Stimulated activated CD4-positive, alpha-beta T cell treated with anti-CD3 and anti-CD28 coated beads, Interleukin-2, amount 100 ng/mL, for 4 hours (primary cell): Measurements from ENCODE around the gene CPNE9.

Source experiments
- DNase-seq: peaks from one replicate; pipeline ENCODE4 v3.0.0-alpha.2; 2020; ENCODE audit warnings: low read depth

The CPNE9 gene, protein sequence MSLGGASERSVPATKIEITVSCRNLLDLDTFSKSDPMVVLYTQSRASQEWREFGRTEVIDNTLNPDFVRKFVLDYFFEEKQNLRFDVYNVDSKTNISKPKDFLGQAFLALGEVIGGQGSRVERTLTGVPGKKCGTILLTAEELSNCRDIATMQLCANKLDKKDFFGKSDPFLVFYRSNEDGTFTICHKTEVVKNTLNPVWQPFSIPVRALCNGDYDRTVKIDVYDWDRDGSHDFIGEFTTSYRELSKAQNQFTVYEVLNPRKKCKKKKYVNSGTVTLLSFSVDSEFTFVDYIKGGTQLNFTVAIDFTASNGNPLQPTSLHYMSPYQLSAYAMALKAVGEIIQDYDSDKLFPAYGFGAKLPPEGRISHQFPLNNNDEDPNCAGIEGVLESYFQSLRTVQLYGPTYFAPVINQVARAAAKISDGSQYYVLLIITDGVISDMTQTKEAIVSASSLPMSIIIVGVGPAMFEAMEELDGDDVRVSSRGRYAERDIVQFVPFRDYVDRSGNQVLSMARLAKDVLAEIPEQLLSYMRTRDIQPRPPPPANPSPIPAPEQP

GRCh38 chr3:9703736-9704346, at the start of gene CPNE9:
CPNE9 (plus strand) TSS chr3:9703833; CDS start chr3:9703997, 164 bp downstream.
- no peak for DNase-seq

GRCh38 chr3:9659849-9660248, 43.8 kb upstream of the CPNE9 start:
- no peak for DNase-seq

DNA sequence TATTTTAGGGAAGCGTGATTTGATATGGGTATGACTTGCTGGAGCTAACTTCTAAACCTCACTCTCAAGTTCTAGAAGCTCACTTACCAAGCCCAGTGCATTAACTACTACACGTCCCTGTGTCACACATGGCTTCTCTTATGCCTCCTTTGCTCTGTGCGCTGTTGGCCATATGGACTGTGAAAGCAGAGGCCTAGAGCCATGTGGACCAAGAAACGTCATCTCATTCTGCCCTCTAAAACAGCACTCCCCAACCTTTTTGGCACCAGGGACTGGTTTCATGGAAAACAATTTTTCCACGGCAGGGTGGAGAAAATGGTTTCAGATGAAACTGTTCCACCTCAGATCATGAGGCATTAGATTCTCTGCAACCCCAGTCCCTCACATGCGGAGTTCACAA, 42.7 kb upstream of the CPNE9 start:
- DNase-seq, result no peak

DNA sequence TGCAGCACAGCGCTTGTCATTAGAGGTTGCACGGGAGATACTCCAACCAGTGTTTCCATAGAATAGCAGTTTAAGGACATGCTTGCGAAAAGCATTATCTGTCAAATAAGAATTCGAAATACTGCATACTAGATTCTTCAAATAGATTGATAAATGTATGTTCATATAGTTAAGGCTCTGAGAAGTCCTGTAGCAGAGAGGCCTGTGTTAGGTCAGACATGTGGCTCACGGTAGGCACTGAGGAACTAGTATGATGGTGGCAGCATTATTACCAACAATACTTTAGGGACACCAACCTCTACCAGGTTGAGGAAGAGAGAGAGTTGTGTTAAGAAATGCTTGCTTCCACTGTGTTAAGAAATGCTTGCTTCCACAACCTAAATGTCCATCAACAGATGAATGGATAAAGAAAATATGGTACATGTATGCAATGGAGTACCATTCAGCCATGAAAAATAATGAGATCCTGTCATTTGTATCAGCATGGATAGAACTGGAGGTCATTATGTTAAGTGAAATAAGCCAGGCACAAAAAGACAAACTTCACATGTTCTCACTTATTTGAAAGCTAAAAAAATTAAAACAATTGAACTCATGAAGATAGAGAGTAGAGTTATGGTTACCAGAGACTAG, 39.4 kb upstream of the CPNE9 start:
- no peak for DNase-seq

- no peak for DNase-seq
These were observed 36.8 kb upstream of the CPNE9 start for GRCh38 chr3:9666704-9667445.

GRCh38 chr3:9669277-9669676, 34.4 kb upstream of the CPNE9 start:
- no peak for DNase-seq

DNA sequence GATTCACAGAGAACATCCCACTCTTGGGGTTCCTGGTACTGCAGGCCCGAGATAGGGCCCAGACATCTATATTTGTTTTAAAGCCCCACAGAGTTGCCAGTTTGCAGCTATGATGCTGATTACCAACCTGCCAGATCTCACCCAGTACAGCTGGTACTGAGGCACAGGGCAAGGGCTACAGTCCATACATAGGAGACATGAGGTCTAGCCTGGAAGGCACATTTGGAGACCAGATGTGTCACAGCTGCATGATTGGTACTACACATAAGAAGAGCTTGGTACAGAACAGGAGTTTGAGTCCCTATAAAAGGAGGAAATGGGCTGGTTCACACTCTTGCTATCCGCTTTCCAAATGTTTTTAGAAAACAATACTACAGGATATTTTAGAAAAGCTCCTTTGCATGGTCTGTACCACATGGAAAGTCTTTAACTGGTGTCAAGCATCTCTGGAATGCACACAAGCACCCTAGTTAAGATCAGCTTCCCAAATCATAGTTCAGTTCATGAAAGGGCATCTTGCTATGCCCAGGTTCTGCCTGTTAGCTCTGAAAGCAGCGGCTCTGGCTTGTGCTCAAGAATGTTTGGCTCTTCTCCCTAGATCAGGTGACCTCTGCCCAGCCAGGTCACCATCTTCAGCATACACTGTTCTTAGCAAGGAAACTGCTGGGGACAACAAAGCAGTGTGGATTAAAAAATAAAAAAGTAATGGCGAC, 33.8 kb upstream of the CPNE9 start:
- DNase-seq, result no peak

GRCh38 chr3:9673082-9673481, 30.6 kb upstream of the CPNE9 start:
- no peak for DNase-seq

DNA sequence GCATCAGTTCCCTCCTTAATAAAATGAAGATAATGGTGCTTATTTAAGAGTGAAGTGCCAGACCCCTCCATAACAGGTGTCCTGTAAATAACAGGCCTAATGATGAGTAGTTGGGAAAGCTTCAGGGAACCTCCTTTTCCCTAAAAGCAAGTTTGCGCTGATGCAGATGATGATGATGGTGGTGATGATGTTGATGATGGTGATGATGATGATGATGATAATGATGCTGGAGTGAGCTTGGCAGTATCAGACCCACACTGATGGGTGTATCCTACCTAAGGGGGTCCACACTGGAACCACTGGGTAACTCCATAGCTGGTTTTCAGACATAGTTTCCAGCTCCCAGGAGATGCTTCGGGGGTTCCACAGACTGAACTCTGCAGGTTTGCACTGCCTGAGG, 29.9 kb upstream of the CPNE9 start:
- DNase-seq, result no peak

- no peak for DNase-seq
These were observed 27.8 kb upstream of the CPNE9 start for GRCh38 chr3:9675736-9676290.

- no peak for DNase-seq
These were observed 26.8 kb upstream of the CPNE9 start for GRCh38 chr3:9676785-9677184.

- DNase-seq, result no peak
These were observed 25.1 kb upstream of the CPNE9 start for GRCh38 chr3:9678493-9678892.

GRCh38 chr3:9679476-9680080, 24.1 kb upstream of the CPNE9 start:
- no peak for DNase-seq

DNA sequence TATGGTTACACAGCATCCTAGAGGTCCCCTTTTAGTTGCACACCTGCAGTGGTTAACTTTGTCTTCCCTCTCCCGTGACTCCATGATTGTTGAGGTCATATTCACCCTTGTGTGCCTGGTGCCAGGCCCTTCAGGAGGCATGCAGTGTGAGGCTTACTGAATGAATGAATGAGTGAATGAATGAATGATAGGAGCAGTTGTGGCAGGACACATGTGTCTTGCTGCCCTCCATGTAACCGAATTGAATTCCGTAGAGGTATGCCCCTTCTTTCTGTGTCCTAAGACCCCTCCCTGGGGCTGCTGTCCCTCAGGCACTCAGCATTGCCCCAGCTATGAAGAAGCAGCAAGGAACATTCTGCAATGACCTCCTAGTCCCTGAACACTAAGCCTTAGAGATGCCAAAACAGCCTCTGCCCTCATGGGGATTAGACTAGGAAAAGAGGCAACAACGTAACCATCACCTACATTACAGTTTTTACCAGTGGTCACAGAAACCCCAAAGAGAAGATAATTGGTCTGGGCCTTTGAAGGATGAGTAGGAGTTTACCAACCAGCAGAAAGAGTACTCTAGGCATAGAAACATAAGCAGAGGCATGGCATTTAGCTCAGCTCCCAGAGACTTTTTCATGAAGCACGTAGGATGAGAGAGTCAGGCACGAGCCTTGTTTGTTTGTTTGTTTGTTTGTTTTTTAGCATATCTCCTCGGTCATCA, 22.5 kb upstream of the CPNE9 start:
- DNase-seq, result no peak

DNA sequence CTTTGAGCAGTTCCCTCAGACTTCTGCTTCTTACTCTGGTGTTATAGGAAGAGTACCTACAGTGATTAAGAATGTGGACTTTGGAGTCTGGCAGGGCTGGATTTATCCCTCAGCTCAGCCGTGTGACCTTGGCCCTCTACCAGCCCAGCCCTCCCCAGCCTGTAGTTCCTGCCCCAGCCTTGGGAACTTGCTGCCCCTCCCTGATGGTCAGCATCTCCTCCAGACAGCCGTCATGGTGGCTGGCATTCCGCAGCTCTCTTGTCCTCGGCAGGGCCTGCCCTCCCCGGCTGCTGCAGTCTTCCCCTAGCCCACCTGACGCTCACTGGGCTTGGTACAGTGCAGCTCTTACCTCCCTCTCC, 21.9 kb upstream of the CPNE9 start:
- DNase-seq, result no peak

DNA sequence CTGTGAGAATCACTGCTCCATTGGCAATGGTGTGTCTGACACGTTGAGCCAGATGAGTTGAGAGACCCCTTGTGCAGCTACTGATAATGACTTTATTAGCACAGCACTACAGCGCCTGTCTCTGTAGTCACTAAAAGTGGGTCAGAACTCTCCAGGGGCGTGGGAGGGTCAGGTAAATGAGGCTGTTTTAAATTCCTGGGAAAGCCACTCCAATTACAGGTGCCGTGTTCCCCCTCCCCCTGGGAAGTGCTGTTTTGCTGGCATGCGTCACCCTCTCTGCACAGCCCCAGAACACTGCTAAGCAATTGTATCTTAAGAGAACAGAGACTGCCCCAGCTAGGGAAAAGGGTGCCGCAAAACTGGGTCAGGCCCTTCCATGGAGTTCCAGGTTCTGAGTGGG, 21.5 kb upstream of the CPNE9 start:
- DNase-seq, result no peak

GRCh38 chr3:9683426-9683825, 20.2 kb upstream of the CPNE9 start:
- DNase-seq, result no peak

GRCh38 chr3:9685216-9686049, 18.2 kb upstream of the CPNE9 start:
- no peak for DNase-seq

GRCh38 chr3:9686050-9686550, 17.5 kb upstream of the CPNE9 start:
- no peak for DNase-seq
